Esophagus squamous epithelium (tissue), 5 donors: Measurements from ENCODE around the gene HIPK2. TPM values are rescaled to one million over a fixed set of nuclear protein-coding genes. Genes with fewer than 3 reads are reported as not detected.

Experiments used
- DNase-seq: peaks from one replicate; lab custom pipeline; 2025; lab: John Stamatoyannopoulos, UW
- H3K27ac ChIP-seq, 4 donors: fragments of 200-600 bp; sonication (generic); one replicate each; pipeline ENCODE4 v1.5.1; 2016 to 2019; ENCODE audit warnings: mild to moderate bottlenecking in 1 of 4
- H3K27me3 ChIP-seq, 4 donors: fragments of 200-600 bp; sonication (generic); 1 replicate in 3 of 4; 2 replicates in 1 of 4; pipeline versions ENCODE4 v1.5.1 to v1.6.0; 2017 to 2021; ENCODE audit warnings: antibody characterized with exemption in 1 of 4
- H3K36me3 ChIP-seq, 3 donors: fragments of 200-600 bp; sonication (generic); one replicate each; pipeline ENCODE4 v1.5.1; 2016 to 2019
- H3K4me1 ChIP-seq, 3 donors: fragments of 200-600 bp; sonication (generic); one replicate each; pipeline ENCODE4 v1.5.1; 2017 to 2019
- H3K4me3 ChIP-seq, 4 donors: fragments of 200-600 bp; sonication (generic); 1 replicate in 3 of 4; 2 replicates in 1 of 4; pipeline ENCODE4 v1.5.1; 2016 to 2019; ENCODE audit warnings: mild to moderate bottlenecking in 2 of 4, moderate library complexity in 1 of 4
- H3K9me3 ChIP-seq, 3 donors: fragments of 200-600 bp; sonication (generic); one replicate each; pipeline ENCODE4 v1.5.1; 2016 to 2019
- CTCF ChIP-seq, 6 experiments: fragments of 450-650 bp in 4 of 6; fragments of 200-600 bp in 2 of 6; sonication (generic) in 2 of 6; IDR thresholded peaks; one replicate each; pipeline ENCODE4 v1.5.1; 2016 to 2019; ENCODE audit warnings: antibody characterized with exemption in 6 of 6, mild to moderate bottlenecking in 4 of 6, moderate library complexity in 4 of 6
- POLR2A ChIP-seq, 4 donors: fragments of 450-650 bp; IDR thresholded peaks; one replicate each; pipeline ENCODE4 v1.6.1; 2017; ENCODE audit warnings: antibody characterized with exemption in 4 of 4, mild to moderate bottlenecking in 4 of 4, moderate library complexity in 3 of 4
- WGBS, 2 donors: methylation state at CpG; one replicate each; pipeline ENCODE4 v1.1.5; 2018; 5-methylcytosine and 5-hydroxymethylcytosine counted together
- intact Hi-C: fragments of 100-400 bp; cut with DNase I; formaldehyde crosslinking; loops from one replicate; pipeline ENCODE4 v1.15.0; 2022
- total RNA-seq, 4 donors: library from RNA; depleted of rRNA; stranded (reverse); fragments of >200 nt; gene quantifications; one replicate each; pipeline ENCODE4 v1.1.0, GENCODE V29; 2016
- donor health status: DM: yes; HTN: yes; CAD: no.

The HIPK2 gene
- total RNA-seq, 4 donors from 2014 or later: 17.8 to 37.9 (median 29.3) TPM

- no peak overlapping the region for H3K27ac ChIP-seq
- no peak overlapping the region for H3K4me3 ChIP-seq
- DNase-seq: no peak
- TF ChIP-seq CTCF (IDR thresholded peaks at IDR 0.05) (no peak), POLR2A (IDR thresholded peaks at IDR 0.05) (no peak)
- WGBS, 2 donors: 87 to 91% methylated on average over 7 to 8 of the region's 8 CpGs
- intact Hi-C loops: no loop called here
- H3K36me3 ChIP-seq: no peaks in the 10 kb centered on the region
- peaks cover 0 to 12% (median 0%) of the 10 kb centered on the region in 4 donors for H3K27me3 ChIP-seq
- no peaks in the 10 kb centered on the region for H3K4me1 ChIP-seq
- no peaks in the 10 kb centered on the region for H3K9me3 ChIP-seq
Observed at GRCh38 chr7:139515266-139515665, 262.5 kb downstream of the HIPK2 start.

Other genes with a start within 250 kb of the HIPK2 start
- gene TBXAS1, start 51.3 kb upstream of the HIPK2 start, total RNA-seq: 10 to 100 TPM in 3 of 4 donors, 1 to 10 TPM in 1; 9.4 to 24.8 (median 17.8) TPM